Psoas muscle (tissue), 8 donors: ENCODE measurements around the gene STXBP6. TPM values are rescaled to one million over a fixed set of nuclear protein-coding genes. Genes with fewer than 3 reads are reported as not detected.

Source experiments
- ATAC-seq, 4 donors: fragments of 200-7000 bp; cut with Tn5 transposase; one replicate each; pipeline ENCODE4 v1.9.1; 2020; ENCODE audit warnings: moderate library complexity in 3 of 4, mild to moderate bottlenecking in 2 of 4
- DNase-seq, 2 donors: peaks; one replicate each; pipeline ENCODE4 v3.0.0-alpha.2; 2020
- H3K27ac ChIP-seq: fragments of 200-600 bp; one replicate; pipeline ENCODE4 v1.8.0; 2022
- H3K27me3 ChIP-seq, 3 donors: fragments of 200-600 bp in 1 of 3; one replicate each; pipeline versions ENCODE4 v1.6.1 to v1.8.0; 2013 to 2022; ENCODE audit warnings: low read length in 2 of 3, mild to moderate bottlenecking in 2 of 3, moderate library complexity in 1 of 3; ENCODE audit not compliant: insufficient read depth in 3 of 3
- H3K36me3 ChIP-seq, 2 donors: fragments of 200-600 bp in 1 of 2; one replicate each; pipeline versions ENCODE4 v1.6.1 to v1.8.0; 2013 to 2022; ENCODE audit warnings: low read depth in 1 of 2, mild to moderate bottlenecking in 1 of 2, moderate library complexity in 1 of 2; ENCODE audit not compliant: insufficient read depth in 1 of 2
- H3K4me1 ChIP-seq: fragments of 200-600 bp; one replicate; pipeline ENCODE4 v1.8.0; 2022
- H3K4me3 ChIP-seq: fragments of 200-600 bp; one replicate; pipeline ENCODE4 v1.8.0; 2022; ENCODE audit warnings: mild to moderate bottlenecking
- H3K9me3 ChIP-seq: fragments of 200-600 bp; one replicate; pipeline ENCODE4 v1.8.0; 2022
- WGBS, 3 donors: extraction: QIAGEN DNeasy Blood & Tissue Kit; methylation state at CpG; one replicate each; pipeline versions ENCODE4 v1.1.6 to v1.1.7; 2013; 5-methylcytosine and 5-hydroxymethylcytosine counted together
- intact Hi-C, 2 donors: fragments of 100-400 bp; cut with DNase I; formaldehyde crosslinking; loops; one replicate each; pipeline versions ENCODE4 v1.11.0 to v1.14.2; 2022
- polyA plus RNA-seq, 3 donors: library from polyadenylated mRNA; stranded (reverse); fragments of 200-250 nt; gene quantifications; one replicate each; pipeline ENCODE4 v1.2.3, GENCODE V29; 2013
- total RNA-seq, 4 donors: library from RNA; stranded (reverse); fragmentation: NEBNext Ultra II Directional in 2 of 4; extraction: Animal tissue kit (Norgen Biotek cat#: 25700) in 2 of 4; gene quantifications; one replicate each; pipeline versions ENCODE4 v1.2.1 to v1.2.4, GENCODE V29; 2021 to 2023
- TF ChIP-seq, protein P1 (sequence below): fragments of 200-600 bp; IDR thresholded peaks from one replicate; pipeline ENCODE4 v1.8.0; 2022; ENCODE audit warnings: antibody characterized with exemption
- donor health status: healthy with polysubstance abuse.
- donor health status: DM: no; HTN: no; CAD: no; lungs with moderate emphysema.
- donor health status: Bipolar disorder and iron deficiency.
- donor health status: healthy.
- donor health status: DM: yes; HTN: yes; CAD: no.
- donor health status: DM: no; HTN: no; CAD: no.
- donor health status: DM: no; HTN: no; CAD: no.
- donor health status: DM: yes; HTN: yes; CAD: no.

Gene STXBP6
- total and polyA plus RNA-seq, 7 donors: 1.1 to 3.5 (median 2.2) TPM

GRCh38 chr14:24801024-24801423, 248.9 kb downstream of the STXBP6 start:
- H3K36me3 ChIP-seq: no peaks in the 10 kb centered on the region
- TF ChIP-seq, protein P1, sequence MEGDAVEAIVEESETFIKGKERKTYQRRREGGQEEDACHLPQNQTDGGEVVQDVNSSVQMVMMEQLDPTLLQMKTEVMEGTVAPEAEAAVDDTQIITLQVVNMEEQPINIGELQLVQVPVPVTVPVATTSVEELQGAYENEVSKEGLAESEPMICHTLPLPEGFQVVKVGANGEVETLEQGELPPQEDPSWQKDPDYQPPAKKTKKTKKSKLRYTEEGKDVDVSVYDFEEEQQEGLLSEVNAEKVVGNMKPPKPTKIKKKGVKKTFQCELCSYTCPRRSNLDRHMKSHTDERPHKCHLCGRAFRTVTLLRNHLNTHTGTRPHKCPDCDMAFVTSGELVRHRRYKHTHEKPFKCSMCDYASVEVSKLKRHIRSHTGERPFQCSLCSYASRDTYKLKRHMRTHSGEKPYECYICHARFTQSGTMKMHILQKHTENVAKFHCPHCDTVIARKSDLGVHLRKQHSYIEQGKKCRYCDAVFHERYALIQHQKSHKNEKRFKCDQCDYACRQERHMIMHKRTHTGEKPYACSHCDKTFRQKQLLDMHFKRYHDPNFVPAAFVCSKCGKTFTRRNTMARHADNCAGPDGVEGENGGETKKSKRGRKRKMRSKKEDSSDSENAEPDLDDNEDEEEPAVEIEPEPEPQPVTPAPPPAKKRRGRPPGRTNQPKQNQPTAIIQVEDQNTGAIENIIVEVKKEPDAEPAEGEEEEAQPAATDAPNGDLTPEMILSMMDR: no peak
- ATAC-seq (no peak), DNase-seq (no peak)
- no peak overlapping the region for H3K4me3 ChIP-seq
- intact Hi-C loops: no loop called here
- H3K4me1 ChIP-seq: no peaks in the 10 kb centered on the region
- H3K9me3 ChIP-seq: no peaks in the 10 kb centered on the region
- H3K27me3 ChIP-seq: no peaks in the 10 kb centered on the region
- WGBS, 3 donors: 87 to 98% (median 92%) methylated on average over 1 of the region's 1 CpG
- H3K27ac ChIP-seq: no peak overlapping the region

- no peaks in the 10 kb centered on the region for H3K36me3 ChIP-seq
- H3K27ac ChIP-seq: no peak overlapping the region
- ATAC-seq (no peak), DNase-seq (no peak)
- 60 to 71% (median 67%) methylated on average over 6 of the region's 6 CpGs for WGBS, 3 donors
- TF ChIP-seq, protein P1: no peak
- H3K27me3 ChIP-seq: no peaks in the 10 kb centered on the region
- H3K4me3 ChIP-seq: no peak overlapping the region
- no peaks in the 10 kb centered on the region for H3K4me1 ChIP-seq
- intact Hi-C loops: no loop called here
- H3K9me3 ChIP-seq: no peaks in the 10 kb centered on the region
These were observed 251.0 kb downstream of the STXBP6 start for GRCh38 chr14:24798911-24799462.

DNA sequence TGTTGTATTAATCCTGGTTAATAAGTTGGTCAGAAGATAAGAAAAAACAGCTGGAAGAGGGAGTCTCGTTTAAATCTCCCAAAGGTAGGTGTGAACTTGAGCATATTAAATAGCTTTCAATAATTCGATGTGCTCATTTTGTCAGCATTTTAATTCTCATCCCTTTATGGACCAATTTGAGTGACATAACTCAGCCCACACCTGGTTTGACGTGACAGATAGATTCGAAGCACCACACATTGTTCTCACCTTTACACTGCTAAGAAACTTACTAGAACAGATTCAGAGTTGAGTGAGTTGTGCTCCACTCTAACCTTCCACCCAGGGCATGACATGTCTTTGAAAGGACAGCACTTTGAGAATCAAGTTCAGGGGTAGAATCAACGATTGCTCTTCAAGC, 254.5 kb downstream of the STXBP6 start:
- no peak overlapping the region for H3K4me3 ChIP-seq

GRCh38 chr14:24794644-24795305, 255.2 kb downstream of the STXBP6 start:
- H3K27me3 ChIP-seq: no peaks in the 10 kb centered on the region
- intact Hi-C loops: no loop called here
- 82 to 90% (median 83%) methylated on average over 10 of the region's 10 CpGs for WGBS, 3 donors
- no peak overlapping the region for H3K27ac ChIP-seq
- no peaks in the 10 kb centered on the region for H3K36me3 ChIP-seq
- H3K4me1 ChIP-seq: no peaks in the 10 kb centered on the region
- no peak overlapping the region for H3K4me3 ChIP-seq
- TF ChIP-seq, protein P1: no peak
- no peak for ATAC-seq
- no peaks in the 10 kb centered on the region for H3K9me3 ChIP-seq
- no peak for DNase-seq

More for the DNA sequence above, 254.5 kb downstream of the STXBP6 start:
- intact Hi-C loops: no loop called here
- no peak for ATAC-seq
- DNase-seq: no peak
- Histone ChIP-seq H3K36me3 (no peaks in the 10 kb centered on the region), H3K27me3 (no peaks in the 10 kb centered on the region), H3K4me1 (no peaks in the 10 kb centered on the region), H3K9me3 (no peaks in the 10 kb centered on the region), H3K27ac (no peak overlapping the region)
- WGBS, 3 donors: 92% methylated on average over 5 of the region's 5 CpGs
- TF ChIP-seq, protein P1: no peak

DNA sequence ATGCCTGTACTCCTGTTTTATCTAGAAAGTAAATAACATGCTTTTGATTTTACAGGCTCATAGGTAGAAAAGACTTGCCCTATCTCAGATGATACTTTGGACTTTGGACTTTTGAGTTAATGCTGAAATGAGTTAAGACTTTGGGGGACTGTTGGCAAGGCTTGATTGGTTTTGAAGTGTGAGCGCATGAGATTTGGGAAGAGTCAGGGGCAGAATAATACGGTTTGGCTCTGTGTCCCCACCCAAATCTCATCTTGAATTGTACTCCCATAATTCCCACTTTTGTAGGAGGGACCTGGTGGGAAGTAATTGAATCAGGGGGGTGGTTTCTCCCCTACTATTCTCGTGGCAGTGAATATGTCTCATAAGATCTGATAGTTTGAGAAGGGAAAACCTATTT, 259.8 kb downstream of the STXBP6 start:
- H3K36me3 ChIP-seq: no peaks in the 10 kb centered on the region
- H3K9me3 ChIP-seq: no peaks in the 10 kb centered on the region
- DNase-seq: no peak
- TF ChIP-seq, protein P1: no peak
- no peak for ATAC-seq
- no peaks in the 10 kb centered on the region for H3K4me1 ChIP-seq
- H3K4me3 ChIP-seq: no peak overlapping the region
- intact Hi-C loops: no loop called here
- 78 to 88% (median 79%) methylated on average over 3 of the region's 3 CpGs for WGBS, 3 donors
- no peak overlapping the region for H3K27ac ChIP-seq
- no peaks in the 10 kb centered on the region for H3K27me3 ChIP-seq
